ENCODE results near the gene VSIR. TPM values are rescaled to one million over a fixed set of nuclear protein-coding genes. Genes with fewer than 3 reads are reported as not detected.
A peak's percentile ranks its signal among the peaks of the same experiment; 100 is the strongest.

The VSIR gene
- total and polyA plus RNA-seq, 9 of the 15 experiments (the other 6 are each of a cell fraction or from before 2014, with no cell fraction given), result 0.14 to 20.5 (median 9.3) TPM

- H4K20me1 ChIP-seq (replicated peaks; ENCODE audit: control insufficient read depth, insufficient read depth, low read length), result no peaks in the 10 kb centered on the region
- in situ Hi-C loops (cut with MboI) (loop anchor here (5.0 to 10.0 kb wide), 2 partner anchors 319 to 391 kb away; no protein-coding TSS in a partner anchor), intact Hi-C loops (cut with micrococcal nuclease) (loop anchor here (10.0 kb wide), 1 partner anchor 191 kb away; no protein-coding TSS in a partner anchor)
- H3K36me3 ChIP-seq (ENCODE audit: control insufficient read depth, insufficient read depth, low read length), result no peaks in the 10 kb centered on the region
- no peak overlapping the region for H3K4me3 ChIP-seq
- no peak overlapping the region for H3K4me2 ChIP-seq (ENCODE audit: insufficient read depth, low read length)
- H3K79me2 ChIP-seq (ENCODE audit: control insufficient read depth, insufficient read depth, low read length), result no peaks in the 10 kb centered on the region
- DNase-seq (ENCODE audit: extremely low read depth in 1 of 4, low spot score in 3 of 4) (no peak), FAIRE-seq (no peak), ATAC-seq (no peak)
- H3K27me3 ChIP-seq (ENCODE audit: control insufficient read depth in 2 of 2, insufficient read depth in 2 of 2, low read length in 2 of 2), result no peaks in the 10 kb centered on the region
- ChIA-PET CTCF (ENCODE audit: low intra/inter-chr PET ratio) (interaction anchor here (0.7 to 1.2 kb wide), 2 partner anchors 109 to 193 kb away, joined by 4 read pairs; no protein-coding TSS in a partner anchor), POLR2A (interaction anchor here (0.6 kb wide), 1 partner anchor 182 kb away, joined by 4 read pairs; no protein-coding TSS in a partner anchor)
- no peak overlapping the region for H2AFZ ChIP-seq (ENCODE audit: low read depth, low read length)
- H3K27ac ChIP-seq (ENCODE audit: extremely low read depth, low read depth, low read length), result no peak overlapping the region
- 33% methylated on average over 11 of the region's 11 CpGs for WGBS (ENCODE audit: insufficient coverage, low coverage, missing lambda C conversion rate)
- BruUV-seq (replicated peaks), result no TSS peak
- no peaks in the 10 kb centered on the region for H3K9me3 ChIP-seq (replicated peaks; ENCODE audit: control insufficient read depth, insufficient read depth, low read depth, low read length)
- peaks cover 4 to 46% of the 10 kb centered on the region in 2 experiments; a peak in 4 of 5 replicates for H3K4me1 ChIP-seq (replicated peaks in 1 of 2; ENCODE audit: control insufficient read depth in 2 of 2, insufficient read depth in 2 of 2, low read length in 2 of 2)
- H3K9ac ChIP-seq (ENCODE audit: insufficient read depth in 1 of 2, low read depth in 2 of 2, low read length in 2 of 2), result peak overlapping the region in 1 of 2 experiments; percentile 5; a peak in 1 of 4 replicates
- H3K9me1 ChIP-seq (ENCODE audit: control insufficient read depth, insufficient read depth, low read length), result no peaks in the 10 kb centered on the region
- TF ChIP-seq ERF (CRISPR knock-in tag; IDR thresholded peaks at IDR 0.05) (no peak), RAD21 (CRISPR knock-in tag; conservative IDR thresholded peaks at IDR 0.05 in 1 of 2, IDR thresholded peaks at IDR 0.05 in 1 of 2) (peak; percentile 71 to 73), FOXA1 (IDR thresholded peaks at IDR 0.05; ENCODE audit: borderline replicate concordance) (no peak), SMC3 (conservative IDR thresholded peaks at IDR 0.05; ENCODE audit: insufficient read depth, low read depth, low read length) (peak; percentile 37; the same call in 1 of the 2 replicates), REST (IDR thresholded peaks at IDR 0.05; ENCODE audit: borderline replicate concordance) (peak; percentile 68; the same call in 1 of the 2 replicates), REST (CRISPR knock-in tag; IDR thresholded peaks at IDR 0.05; ENCODE audit: low read depth) (no peak), ZC3H11A (IDR thresholded peaks at IDR 0.05; ENCODE audit: low read depth, low read length) (no peak), XRCC4 (IDR thresholded peaks at IDR 0.05; ENCODE audit: extremely low read depth, insufficient read depth, insufficient read length) (no peak)
- TF ChIP-seq, protein P1, sequence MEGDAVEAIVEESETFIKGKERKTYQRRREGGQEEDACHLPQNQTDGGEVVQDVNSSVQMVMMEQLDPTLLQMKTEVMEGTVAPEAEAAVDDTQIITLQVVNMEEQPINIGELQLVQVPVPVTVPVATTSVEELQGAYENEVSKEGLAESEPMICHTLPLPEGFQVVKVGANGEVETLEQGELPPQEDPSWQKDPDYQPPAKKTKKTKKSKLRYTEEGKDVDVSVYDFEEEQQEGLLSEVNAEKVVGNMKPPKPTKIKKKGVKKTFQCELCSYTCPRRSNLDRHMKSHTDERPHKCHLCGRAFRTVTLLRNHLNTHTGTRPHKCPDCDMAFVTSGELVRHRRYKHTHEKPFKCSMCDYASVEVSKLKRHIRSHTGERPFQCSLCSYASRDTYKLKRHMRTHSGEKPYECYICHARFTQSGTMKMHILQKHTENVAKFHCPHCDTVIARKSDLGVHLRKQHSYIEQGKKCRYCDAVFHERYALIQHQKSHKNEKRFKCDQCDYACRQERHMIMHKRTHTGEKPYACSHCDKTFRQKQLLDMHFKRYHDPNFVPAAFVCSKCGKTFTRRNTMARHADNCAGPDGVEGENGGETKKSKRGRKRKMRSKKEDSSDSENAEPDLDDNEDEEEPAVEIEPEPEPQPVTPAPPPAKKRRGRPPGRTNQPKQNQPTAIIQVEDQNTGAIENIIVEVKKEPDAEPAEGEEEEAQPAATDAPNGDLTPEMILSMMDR (IDR thresholded peaks at IDR 0.05 in 2 of 3, conservative IDR thresholded peaks at IDR 0.05 in 1 of 3; ENCODE audit: insufficient read depth in 2 of 3, low read depth in 1 of 3, low read length in 3 of 3), result peak; percentile 20 to 53 (median 51); a peak in 4 of 6 replicates
- TF ChIP-seq, protein P2, sequence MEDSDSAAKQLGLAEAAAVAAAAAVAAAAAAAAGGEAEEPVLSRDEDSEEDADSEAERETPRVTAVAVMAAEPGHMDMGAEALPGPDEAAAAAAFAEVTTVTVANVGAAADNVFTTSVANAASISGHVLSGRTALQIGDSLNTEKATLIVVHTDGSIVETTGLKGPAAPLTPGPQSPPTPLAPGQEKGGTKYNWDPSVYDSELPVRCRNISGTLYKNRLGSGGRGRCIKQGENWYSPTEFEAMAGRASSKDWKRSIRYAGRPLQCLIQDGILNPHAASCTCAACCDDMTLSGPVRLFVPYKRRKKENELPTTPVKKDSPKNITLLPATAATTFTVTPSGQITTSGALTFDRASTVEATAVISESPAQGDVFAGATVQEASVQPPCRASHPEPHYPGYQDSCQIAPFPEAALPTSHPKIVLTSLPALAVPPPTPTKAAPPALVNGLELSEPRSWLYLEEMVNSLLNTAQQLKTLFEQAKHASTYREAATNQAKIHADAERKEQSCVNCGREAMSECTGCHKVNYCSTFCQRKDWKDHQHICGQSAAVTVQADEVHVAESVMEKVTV (CRISPR knock-in tag; IDR thresholded peaks at IDR 0.05), result peak; percentile 53; the same call in 1 of the 2 replicates
Observed at GRCh38 chr10:71703577-71703976, 69.7 kb downstream of the VSIR start.
